ENCODE results near the gene NPFFR2. TPM values are rescaled to one million over a fixed set of nuclear protein-coding genes. Genes with fewer than 3 reads are reported as not detected.
"Not testable (repeated sequence)": the region's sequence is repeated elsewhere in the genome, so short reads cannot be mapped to it uniquely, and the experiment has no call there.

The NPFFR2 gene
- total RNA-seq, 6 donors from 2014 or later, result not detected

DNA sequence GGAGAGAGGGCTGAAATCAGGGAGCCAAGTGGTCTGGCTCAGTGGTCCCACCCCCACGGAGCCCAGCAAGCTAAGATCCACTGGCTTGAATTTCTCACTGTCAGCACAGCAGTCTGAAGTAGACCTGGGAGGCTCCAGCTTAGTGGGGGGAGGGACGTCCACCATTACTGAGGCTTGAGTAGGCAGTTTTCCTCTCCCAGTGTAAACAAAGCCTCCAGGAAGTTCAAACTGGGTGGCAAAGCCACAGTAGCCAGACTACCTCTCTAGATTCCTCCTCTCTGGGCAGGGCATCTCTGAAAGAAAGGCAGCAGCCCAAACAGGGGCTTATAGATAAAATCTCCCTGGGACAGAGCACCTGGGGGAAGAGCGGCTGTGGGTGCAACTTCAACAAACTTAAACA is 88.1 kb downstream of the NPFFR2 start:
- Histone ChIP-seq H3K4me1 (no peaks in the 10 kb centered on the region), H3K36me3 (no peaks in the 10 kb centered on the region), H3K27ac (no peak overlapping the region), H3K4me3 (no peak overlapping the region), H3K9me3 (no peaks in the 10 kb centered on the region), H3K27me3 (no peaks in the 10 kb centered on the region)
- ATAC-seq (ENCODE audit: low FRiP score in 2 of 2) (no peak), DNase-seq (peak in 1 of 2 donors; percentile 40)
- WGBS, 2 donors, result 42 to 86% methylated on average over 1 to 3 of the region's 3 CpGs
- TF ChIP-seq, protein P1, sequence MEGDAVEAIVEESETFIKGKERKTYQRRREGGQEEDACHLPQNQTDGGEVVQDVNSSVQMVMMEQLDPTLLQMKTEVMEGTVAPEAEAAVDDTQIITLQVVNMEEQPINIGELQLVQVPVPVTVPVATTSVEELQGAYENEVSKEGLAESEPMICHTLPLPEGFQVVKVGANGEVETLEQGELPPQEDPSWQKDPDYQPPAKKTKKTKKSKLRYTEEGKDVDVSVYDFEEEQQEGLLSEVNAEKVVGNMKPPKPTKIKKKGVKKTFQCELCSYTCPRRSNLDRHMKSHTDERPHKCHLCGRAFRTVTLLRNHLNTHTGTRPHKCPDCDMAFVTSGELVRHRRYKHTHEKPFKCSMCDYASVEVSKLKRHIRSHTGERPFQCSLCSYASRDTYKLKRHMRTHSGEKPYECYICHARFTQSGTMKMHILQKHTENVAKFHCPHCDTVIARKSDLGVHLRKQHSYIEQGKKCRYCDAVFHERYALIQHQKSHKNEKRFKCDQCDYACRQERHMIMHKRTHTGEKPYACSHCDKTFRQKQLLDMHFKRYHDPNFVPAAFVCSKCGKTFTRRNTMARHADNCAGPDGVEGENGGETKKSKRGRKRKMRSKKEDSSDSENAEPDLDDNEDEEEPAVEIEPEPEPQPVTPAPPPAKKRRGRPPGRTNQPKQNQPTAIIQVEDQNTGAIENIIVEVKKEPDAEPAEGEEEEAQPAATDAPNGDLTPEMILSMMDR (IDR thresholded peaks at IDR 0.05), result no peak
- TF ChIP-seq POLR2AphosphoS5 (IDR thresholded peaks at IDR 0.05) (no peak), POLR2A (IDR thresholded peaks at IDR 0.05) (no peak), EP300 (IDR thresholded peaks at IDR 0.05) (no peak)

GRCh38 chr4:72128741-72129140 is 96.9 kb downstream of the NPFFR2 start:
- H3K27me3 ChIP-seq, result no peaks in the 10 kb centered on the region
- no peaks in the 10 kb centered on the region for H3K4me1 ChIP-seq
- ATAC-seq (ENCODE audit: low FRiP score in 2 of 2) (no peak), DNase-seq (no peak)
- no peak overlapping the region for H3K4me3 ChIP-seq
- H3K36me3 ChIP-seq, result no peaks in the 10 kb centered on the region
- TF ChIP-seq POLR2AphosphoS5 (IDR thresholded peaks at IDR 0.05) (no peak), POLR2A (IDR thresholded peaks at IDR 0.05) (no peak), EP300 (IDR thresholded peaks at IDR 0.05) (no peak)
- TF ChIP-seq, protein P1 (IDR thresholded peaks at IDR 0.05), result no peak
- H3K9me3 ChIP-seq, result no peaks in the 10 kb centered on the region
- no peak overlapping the region for H3K27ac ChIP-seq

- no peak for ATAC-seq (ENCODE audit: low FRiP score in 2 of 2)
- TF ChIP-seq, protein P1 (IDR thresholded peaks at IDR 0.05), result no peak
- no peak for TF ChIP-seq POLR2AphosphoS5 (IDR thresholded peaks at IDR 0.05)
- no peak for TF ChIP-seq POLR2A (IDR thresholded peaks at IDR 0.05)
- no peak for TF ChIP-seq EP300 (IDR thresholded peaks at IDR 0.05)
- Histone ChIP-seq H3K4me3 (no peak overlapping the region), H3K9me3 (no peaks in the 10 kb centered on the region), H3K27ac (no peak overlapping the region), H3K4me1 (no peaks in the 10 kb centered on the region), H3K36me3 (no peaks in the 10 kb centered on the region), H3K27me3 (no peaks in the 10 kb centered on the region)
- 86 to 88% methylated on average over 6 of the region's 6 CpGs for WGBS, 2 donors
- DNase-seq, result no peak
Observed at GRCh38 chr4:72136429-72136828, 104.6 kb downstream of the NPFFR2 start.

DNA sequence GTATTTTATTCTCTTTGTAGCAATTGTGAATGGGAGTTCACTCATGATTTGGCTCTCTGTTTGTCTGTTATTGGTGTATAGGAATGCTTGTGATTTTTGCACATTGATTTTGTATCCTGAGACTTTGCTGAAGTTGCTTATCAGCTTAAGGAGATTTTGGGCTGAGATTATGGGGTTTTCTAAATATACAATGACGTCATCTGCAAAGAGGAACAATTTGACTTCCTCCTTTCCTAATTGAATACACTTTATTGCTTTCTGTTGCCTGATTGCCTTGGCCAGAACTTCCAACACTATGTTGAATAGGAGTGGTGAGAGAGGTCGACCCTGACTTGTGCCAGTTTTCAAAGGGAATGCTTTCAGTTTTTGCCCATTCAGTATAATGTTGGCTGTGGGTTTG is 108.2 kb downstream of the NPFFR2 start:
- H3K9me3 ChIP-seq; H3K4me1 ChIP-seq; H3K36me3 ChIP-seq; H3K4me3 ChIP-seq; H3K27me3 ChIP-seq; ATAC-seq (ENCODE audit: low FRiP score in 2 of 2); DNase-seq; H3K27ac ChIP-seq: not testable (repeated sequence)
- WGBS, 2 donors, result 41 to 51% methylated on average over 2 of the region's 2 CpGs

- no peaks in the 10 kb centered on the region for H3K27me3 ChIP-seq
- DNase-seq, result no peak
- 66 to 73% methylated on average over 2 of the region's 2 CpGs for WGBS, 2 donors
- no peaks in the 10 kb centered on the region for H3K9me3 ChIP-seq
- no peak overlapping the region for H3K27ac ChIP-seq
- TF ChIP-seq POLR2AphosphoS5 (IDR thresholded peaks at IDR 0.05) (no peak), POLR2A (IDR thresholded peaks at IDR 0.05) (no peak), EP300 (IDR thresholded peaks at IDR 0.05) (no peak)
- TF ChIP-seq, protein P1 (IDR thresholded peaks at IDR 0.05), result no peak
- no peaks in the 10 kb centered on the region for H3K4me1 ChIP-seq
- H3K36me3 ChIP-seq, result no peaks in the 10 kb centered on the region
- H3K4me3 ChIP-seq, result no peak overlapping the region
- ATAC-seq (ENCODE audit: low FRiP score in 2 of 2), result no peak
Observed at GRCh38 chr4:72144241-72144640, 112.4 kb downstream of the NPFFR2 start.
